ENCODE data around the gene PCDHB4. TPM values are rescaled to one million over a fixed set of nuclear protein-coding genes. Genes with fewer than 3 reads are reported as not detected.
"Not testable (repeated sequence)": the region's sequence is repeated elsewhere in the genome, so short reads cannot be mapped to it uniquely, and the experiment has no call there.

PCDHB4 gene
- total and polyA plus RNA-seq, 12 donors = 0.51 to 3.3 (median 2.2) TPM

GRCh38 chr5:141094481-141095262 is 26.9 kb upstream of the PCDHB4 start, which contains the start of gene PCDHB2:
PCDHB2 (plus strand) TSS chr5:141094615; CDS start chr5:141094791, 176 bp downstream.
- intact Hi-C loops (cut with DNase I) = no loop called here
- 9 to 15% methylated on average over 29 of the region's 29 CpGs for WGBS, 2 donors
- H3K9me3 ChIP-seq = peaks cover 0 to 85% (median 15%) of the 10 kb centered on the region in 11 donors

GRCh38 chr5:141095263-141095641 is 26.4 kb upstream of the PCDHB4 start:
- ATAC-seq (no peak), DNase-seq (no peak)
- Histone ChIP-seq H3K27me3 (peaks cover 0 to 65% (median 36%) of the 10 kb centered on the region in 7 donors), H3K9me3 (peaks cover 0 to 85% (median 15%) of the 10 kb centered on the region in 11 donors), H3K36me3 (no peaks in the 10 kb centered on the region), H3K4me1 (no peaks in the 10 kb centered on the region), H3K4me3 (peak overlapping the region in 9 of 10 donors; percentile 14 to 48 (median 36)), H3K27ac (no peak overlapping the region)
- intact Hi-C loops (cut with DNase I) = no loop called here
- 37 to 39% methylated on average over 12 of the region's 12 CpGs for WGBS, 2 donors
- TF ChIP-seq CTCF (IDR thresholded peaks at IDR 0.05) = no peak

More at GRCh38 chr5:141094481-141095262, 26.9 kb upstream of the PCDHB4 start, which contains the start of gene PCDHB2:
- ATAC-seq (peak in 6 of 8 donors; percentile 51 to 79 (median 55)), DNase-seq (peak in 1 of 2 donors; percentile 30)
- Histone ChIP-seq H3K4me3 (peak within 1 kb of the TSS; percentile 14 to 48 (median 33)), H3K4me1 (no peaks in the 10 kb centered on the region), H3K27me3 (peaks cover 0 to 60% (median 33%) of the 10 kb centered on the region in 7 donors), H3K36me3 (no peaks in the 10 kb centered on the region), H3K27ac (peak within 1 kb of the TSS in 1 of 10 donors; percentile 26)
- TF ChIP-seq CTCF (IDR thresholded peaks at IDR 0.05) = peak in 6 of 9 donors; percentile 29 to 55 (median 38)

GRCh38 chr5:141096181-141096580 is 25.4 kb upstream of the PCDHB4 start:
- ATAC-seq; H3K4me1 ChIP-seq; DNase-seq; intact Hi-C loops (cut with DNase I); H3K27ac ChIP-seq; H3K4me3 ChIP-seq; H3K36me3 ChIP-seq: not testable (repeated sequence)
- Histone ChIP-seq H3K27me3 (peaks cover 0 to 75% (median 43%) of the 10 kb centered on the region in 7 donors), H3K9me3 (peaks cover 0 to 85% (median 19%) of the 10 kb centered on the region in 11 donors)
- WGBS, 2 donors = 26 to 38% methylated on average over 26 to 28 of the region's 46 CpGs

GRCh38 chr5:141096586-141096985 is 25.0 kb upstream of the PCDHB4 start:
- ATAC-seq; intact Hi-C loops (cut with DNase I); H3K4me3 ChIP-seq; H3K4me1 ChIP-seq; H3K27ac ChIP-seq; DNase-seq; H3K36me3 ChIP-seq: not testable (repeated sequence)
- Histone ChIP-seq H3K27me3 (peaks cover 0 to 79% (median 43%) of the 10 kb centered on the region in 7 donors), H3K9me3 (peaks cover 0 to 85% (median 21%) of the 10 kb centered on the region in 11 donors)
- 33 to 34% methylated on average over 32 to 33 of the region's 38 CpGs for WGBS, 2 donors

- 17% methylated on average over 19 of the region's 19 CpGs for WGBS, 2 donors
- peak in 8 of 9 donors; percentile 22 to 55 (median 47) for TF ChIP-seq CTCF (IDR thresholded peaks at IDR 0.05)
- Histone ChIP-seq H3K27ac (peak within 1 kb of the TSS in 3 of 10 donors; percentile 3 to 51 (median 43)), H3K4me1 (no peaks in the 10 kb centered on the region), H3K27me3 (peaks cover 0 to 73% (median 25%) of the 10 kb centered on the region in 7 donors), H3K9me3 (peaks cover 0 to 70% (median 20%) of the 10 kb centered on the region in 11 donors), H3K4me3 (peak within 1 kb of the TSS in 9 of 10 donors; percentile 25 to 50 (median 35)), H3K36me3 (no peaks in the 10 kb centered on the region)
- DNase-seq = peak in 1 of 2 donors; percentile 40
- ATAC-seq = peak in 6 of 8 donors; percentile 41 to 73 (median 63)
- intact Hi-C loops (cut with DNase I) = loop anchor here in 1 of 10 donors (5.0 kb wide), 1 partner anchor 462 kb away; no protein-coding TSS in a partner anchor
Measured at GRCh38 chr5:141100243-141100805, 21.3 kb upstream of the PCDHB4 start, which contains the start of gene PCDHB3. PCDHB3 (plus strand) TSS chr5:141100473; CDS start chr5:141100650, 177 bp downstream.

Measured in heart right ventricle (tissue), 16 donors.